ENCODE data around the gene ISL2.

DNA sequence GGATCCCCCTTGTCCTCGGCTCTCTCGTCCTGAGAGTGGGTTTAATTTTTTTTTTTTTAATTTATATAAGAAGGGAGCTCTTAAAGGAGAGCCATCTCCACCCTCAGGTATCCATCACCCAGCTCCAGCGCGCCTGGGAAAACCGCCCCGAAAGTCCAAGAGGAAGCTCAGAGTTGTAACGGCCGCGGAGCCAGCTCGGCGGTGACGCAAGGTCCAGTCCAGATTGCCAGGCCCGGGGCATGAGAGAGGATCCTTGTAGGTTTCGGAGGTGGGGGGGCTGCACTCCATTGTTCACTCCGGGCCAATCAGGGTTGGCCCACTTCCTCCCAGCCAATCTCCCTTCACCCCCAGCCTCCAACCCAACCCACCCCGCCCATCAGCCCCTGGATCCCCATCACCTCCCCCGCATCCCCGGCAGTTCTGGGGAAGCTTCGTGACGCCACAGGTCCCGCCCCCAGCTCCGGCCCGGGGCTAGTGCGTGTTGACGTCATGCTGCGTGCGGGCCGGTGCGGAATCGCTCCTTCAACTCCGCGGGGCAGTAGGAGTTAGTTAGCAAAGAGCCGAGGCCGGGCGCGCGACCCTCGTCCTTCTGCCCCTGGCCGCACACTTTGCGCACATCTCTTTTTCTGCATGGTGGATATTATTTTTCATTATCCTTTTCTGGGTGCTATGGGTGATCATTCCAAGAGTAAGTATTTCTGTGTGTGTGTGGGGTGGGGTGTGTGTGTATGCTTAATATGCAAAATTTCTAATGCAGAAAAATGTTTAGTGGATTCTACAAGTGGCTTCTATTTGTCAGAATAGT, at the start of gene ISL2:
- TF ChIP-seq, protein P1, sequence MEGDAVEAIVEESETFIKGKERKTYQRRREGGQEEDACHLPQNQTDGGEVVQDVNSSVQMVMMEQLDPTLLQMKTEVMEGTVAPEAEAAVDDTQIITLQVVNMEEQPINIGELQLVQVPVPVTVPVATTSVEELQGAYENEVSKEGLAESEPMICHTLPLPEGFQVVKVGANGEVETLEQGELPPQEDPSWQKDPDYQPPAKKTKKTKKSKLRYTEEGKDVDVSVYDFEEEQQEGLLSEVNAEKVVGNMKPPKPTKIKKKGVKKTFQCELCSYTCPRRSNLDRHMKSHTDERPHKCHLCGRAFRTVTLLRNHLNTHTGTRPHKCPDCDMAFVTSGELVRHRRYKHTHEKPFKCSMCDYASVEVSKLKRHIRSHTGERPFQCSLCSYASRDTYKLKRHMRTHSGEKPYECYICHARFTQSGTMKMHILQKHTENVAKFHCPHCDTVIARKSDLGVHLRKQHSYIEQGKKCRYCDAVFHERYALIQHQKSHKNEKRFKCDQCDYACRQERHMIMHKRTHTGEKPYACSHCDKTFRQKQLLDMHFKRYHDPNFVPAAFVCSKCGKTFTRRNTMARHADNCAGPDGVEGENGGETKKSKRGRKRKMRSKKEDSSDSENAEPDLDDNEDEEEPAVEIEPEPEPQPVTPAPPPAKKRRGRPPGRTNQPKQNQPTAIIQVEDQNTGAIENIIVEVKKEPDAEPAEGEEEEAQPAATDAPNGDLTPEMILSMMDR (IDR thresholded peaks at IDR 0.05), result no peak
- TF ChIP-seq ZFX (IDR thresholded peaks at IDR 0.05; ENCODE audit: borderline replicate concordance), result no peak
